Renal cortex interstitium (tissue), 3 donors: Measurements from ENCODE around the gene WIF1. TPM values are rescaled to one million over a fixed set of nuclear protein-coding genes. Genes with fewer than 3 reads are reported as not detected.

Experiments used
- polyA plus RNA-seq, 3 donors: library from polyadenylated mRNA; unstranded; fragments of 120-200 nt; gene quantifications; one replicate each; pipeline ENCODE4 v1.2.1, GENCODE V29; 2013; ENCODE audit not compliant: insufficient read length in 3 of 3

The WIF1 gene
- polyA plus RNA-seq, 3 donors, result 2.5 to 3.2 (median 3.0) TPM

Other genes starting within 250 kb of the WIF1 start
- gene LEMD3, start 48.3 kb upstream of the WIF1 start, polyA plus RNA-seq, result 10 to 100 TPM; 34.6 to 43.5 (median 40.2) TPM
- 10 to 100 TPM; 20.6 to 24.8 (median 23.8) TPM for gene MSRB3, start 157.4 kb upstream of the WIF1 start, polyA plus RNA-seq